NCI-H2227 treated with DMSO at 0.1 percent for 48 hours (cell line): Measurements from ENCODE around the gene HYCC2.
"Not testable (repeated sequence)": the region's sequence is repeated elsewhere in the genome, so short reads cannot be mapped to it uniquely, and the experiment has no call there.

Experiments
- DNase-seq: peaks from one replicate; lab custom pipeline; 2025; lab: John Stamatoyannopoulos, UW

Gene HYCC2

DNA sequence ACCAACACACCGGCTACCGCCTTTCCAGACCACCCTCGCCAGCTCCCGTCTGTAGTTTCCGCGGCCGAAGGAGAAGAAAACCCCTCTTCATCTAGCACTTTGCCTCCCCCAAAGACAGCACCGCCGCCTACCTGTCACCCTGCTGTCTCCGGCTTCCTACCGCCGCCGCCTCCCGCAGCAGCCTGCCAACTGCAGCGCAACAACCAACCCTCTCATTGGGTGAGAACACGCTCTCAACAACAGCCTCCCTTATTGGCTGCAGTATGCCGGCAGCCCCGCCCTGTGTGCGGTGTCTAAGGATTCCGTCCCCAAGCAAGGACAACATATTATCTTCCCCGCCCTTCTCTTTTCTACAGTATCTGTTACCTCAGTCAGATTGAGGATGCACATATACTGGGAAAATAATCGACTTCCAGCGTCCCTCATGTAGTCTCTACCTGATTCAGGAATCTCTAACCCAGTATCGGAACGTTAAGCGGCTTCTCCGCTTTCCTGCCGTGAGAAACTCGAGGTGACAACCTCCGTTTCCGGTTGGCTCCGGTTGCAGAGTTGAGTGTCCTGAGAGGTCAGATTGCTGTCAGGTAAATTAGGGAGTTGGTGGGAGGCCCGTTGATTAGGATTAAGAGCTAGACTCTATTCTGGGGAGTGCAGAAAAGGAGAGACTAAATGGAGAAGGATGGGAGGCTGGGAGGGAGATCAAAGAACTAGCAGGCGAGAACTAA is at the start of gene HYCC2, which contains the start of gene NDUFB3:
TSS of gene HYCC2 (minus strand) at position 193 of the 722 bp plus-strand sequence. CDS start 47,662 bp downstream, outside the sequence.
TSS of gene NDUFB3 (plus strand) at position 523 of the 722 bp plus-strand sequence. CDS start 6,882 bp downstream, outside the sequence.
- DNase-seq = peak; percentile 98

DNA sequence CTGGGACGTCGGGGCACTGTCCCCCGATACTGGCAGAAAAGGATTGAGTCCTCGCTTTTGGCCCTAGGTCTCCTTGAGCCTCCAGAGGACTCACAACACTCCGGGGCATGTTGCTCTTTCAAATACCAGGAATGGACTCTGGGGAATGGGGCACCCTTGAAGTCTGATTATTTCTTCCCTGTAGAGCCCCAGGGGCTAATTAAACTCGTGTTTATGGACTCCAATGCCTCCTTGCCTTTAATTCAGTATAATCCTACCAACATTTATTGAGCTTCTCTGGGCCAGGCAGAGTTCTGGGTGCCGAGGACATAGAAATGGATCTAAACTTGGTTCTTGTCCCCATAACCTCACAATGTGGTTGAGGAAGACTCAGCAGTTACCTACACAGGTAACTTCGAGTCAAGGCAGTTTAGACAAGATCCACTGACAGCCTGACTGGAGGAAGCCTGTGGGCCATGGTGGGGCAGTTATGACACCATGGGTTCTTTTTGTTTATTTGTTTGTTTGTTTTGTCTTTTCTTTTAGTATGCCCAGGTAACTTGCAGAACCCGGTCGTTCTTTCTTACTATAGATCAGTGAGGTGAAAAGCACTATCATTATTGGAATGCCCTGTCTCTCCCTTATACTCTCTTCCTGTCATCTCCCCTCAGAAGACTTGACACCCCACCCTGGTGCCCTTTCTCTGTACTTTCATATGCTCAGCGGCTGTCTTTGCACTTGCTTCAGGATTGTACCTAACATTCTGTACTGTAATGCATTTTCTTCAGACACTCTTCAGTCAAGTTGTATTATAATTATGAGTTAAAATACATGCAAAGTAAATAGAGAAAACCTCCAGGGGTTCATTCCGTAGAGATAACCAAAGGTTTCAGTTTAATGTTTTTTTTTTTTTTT is 47.7 kb upstream of the HYCC2 start:
- DNase-seq = no peak

GRCh38 chr2:201118121-201118960 is 46.9 kb upstream of the HYCC2 start:
- DNase-seq = peak; percentile 64

- not testable (repeated sequence) for DNase-seq
Measured at GRCh38 chr2:201117735-201118094, 46.2 kb upstream of the HYCC2 start.

- DNase-seq = peak; percentile 76
Measured at GRCh38 chr2:201116959-201117734, 45.7 kb upstream of the HYCC2 start.

- DNase-seq = peak; percentile 77
Measured at GRCh38 chr2:201116115-201116958, 44.9 kb upstream of the HYCC2 start, which contains the start of gene CFLAR. Gene CFLAR (plus strand): TSS chr2:201116164. CDS start chr2:201129866, 13,702 bp downstream.

GRCh38 chr2:201114846-201115245 is 43.4 kb upstream of the HYCC2 start:
- DNase-seq = no peak

DNA sequence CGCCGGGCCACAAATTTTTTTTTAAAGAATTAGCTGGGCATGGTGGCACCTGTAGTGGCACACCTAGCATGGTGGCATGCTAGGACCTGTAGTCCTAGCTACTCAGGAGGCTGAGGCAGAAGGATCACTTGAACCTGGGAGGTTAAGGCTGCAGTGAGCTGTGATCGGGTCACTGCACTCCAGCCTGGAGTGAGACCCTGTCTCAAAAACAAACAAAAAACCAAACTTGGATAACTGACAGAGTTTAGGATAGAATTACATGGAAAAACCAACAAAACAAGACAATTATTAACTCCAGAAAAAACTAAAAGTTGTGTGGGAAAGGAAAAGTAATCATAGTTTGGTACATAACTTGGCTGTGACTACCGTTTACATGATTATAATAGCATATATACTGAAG is 42.9 kb upstream of the HYCC2 start:
- no peak for DNase-seq

GRCh38 chr2:201111096-201111495 is 39.6 kb upstream of the HYCC2 start:
- no peak for DNase-seq

DNA sequence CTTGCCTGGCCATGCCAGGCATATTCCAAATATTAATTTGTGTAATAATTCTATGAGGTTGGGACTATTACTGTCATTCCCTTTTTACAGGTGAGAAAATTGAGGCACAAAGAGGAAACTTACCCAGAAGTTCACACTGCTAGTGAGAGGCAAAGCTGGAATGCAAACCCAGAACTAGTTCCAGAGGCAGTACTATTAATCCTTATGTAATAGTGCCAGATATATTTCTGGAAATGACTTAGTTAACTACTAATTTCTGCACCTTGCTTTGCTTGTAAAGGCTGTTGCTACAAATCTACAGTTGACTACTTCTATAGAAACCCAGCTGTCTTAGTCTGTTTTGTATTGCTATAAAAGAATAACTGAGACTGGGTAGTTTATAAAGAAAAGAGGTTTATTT is 39.1 kb upstream of the HYCC2 start:
- no peak for DNase-seq

GRCh38 chr2:201109186-201109585 is 37.7 kb upstream of the HYCC2 start:
- no peak for DNase-seq

DNA sequence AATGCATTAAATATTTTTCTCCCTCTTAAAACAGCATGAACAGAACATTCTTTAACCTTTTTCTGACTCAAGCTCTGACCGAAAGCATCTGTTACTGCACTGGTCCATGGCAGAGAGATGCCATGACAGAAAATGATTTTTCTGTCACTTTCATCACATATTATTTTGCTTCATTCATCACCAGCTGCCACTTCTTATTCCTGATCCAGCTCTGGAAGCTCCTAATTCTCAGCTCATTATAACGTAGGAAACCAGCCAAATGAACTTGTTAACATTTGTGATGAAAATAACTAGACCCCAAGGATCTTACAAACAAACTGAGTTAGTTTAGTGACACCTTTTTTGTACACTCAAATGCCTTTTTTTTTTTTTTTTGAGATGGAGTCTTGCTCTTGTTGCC is 36.9 kb upstream of the HYCC2 start:
- no peak for DNase-seq

DNA sequence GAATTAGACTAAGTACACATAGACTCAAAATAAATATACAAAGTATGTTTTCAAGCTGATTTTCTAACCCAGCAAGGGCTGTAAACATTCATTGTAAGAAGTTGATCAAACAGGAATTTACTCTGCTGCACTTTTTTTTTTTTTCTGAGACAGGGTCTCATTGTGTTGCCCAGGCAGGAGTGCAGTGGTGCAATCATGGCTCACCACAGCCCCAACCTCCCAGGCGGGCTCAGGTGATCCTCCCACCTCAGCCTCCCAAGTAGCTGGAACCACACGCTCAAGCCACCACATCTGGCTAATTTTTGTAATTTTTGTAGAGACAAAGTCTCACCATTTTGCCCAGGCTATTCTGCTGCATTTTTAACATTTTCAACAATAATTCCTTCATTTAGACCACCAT is 36.2 kb upstream of the HYCC2 start:
- DNase-seq = no peak

DNA sequence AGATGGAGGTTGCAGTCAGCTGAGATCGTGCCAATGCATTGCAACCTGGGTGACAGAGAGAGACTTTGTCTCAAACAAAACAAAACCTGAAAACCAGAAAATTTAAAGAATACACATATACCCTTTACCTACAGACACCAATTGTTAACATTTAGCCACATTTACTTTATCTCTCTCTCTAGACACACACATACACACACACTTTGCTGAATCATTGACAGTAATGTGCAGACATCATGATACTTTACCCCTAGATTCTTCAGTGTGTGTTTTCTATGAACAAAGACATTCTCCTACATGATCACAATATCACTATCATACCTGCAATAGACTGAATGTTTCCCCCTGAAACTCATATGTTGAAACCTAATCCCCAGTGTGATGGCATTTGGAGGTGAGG is 34.3 kb upstream of the HYCC2 start:
- no peak for DNase-seq

DNA sequence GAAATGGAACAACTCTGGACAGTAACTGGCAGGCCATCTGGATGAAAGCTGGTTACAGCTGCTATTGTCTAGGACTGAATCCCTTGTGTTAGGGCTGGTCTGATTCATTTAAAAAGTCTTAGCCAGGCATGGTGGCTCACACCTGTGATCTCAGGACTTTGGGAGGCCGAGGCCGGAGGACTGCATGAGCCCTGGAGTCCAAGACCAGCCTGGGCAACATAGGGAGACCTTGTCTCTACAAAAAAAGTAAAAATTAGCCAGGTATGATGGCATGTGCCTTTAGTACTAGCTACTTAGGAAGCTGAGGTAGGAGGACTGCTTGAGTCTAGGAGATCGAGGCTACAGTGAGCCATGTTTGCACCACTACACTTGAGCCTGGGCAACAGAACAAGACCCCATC is 29.0 kb upstream of the HYCC2 start:
- no peak for DNase-seq

GRCh38 chr2:201093573-201093972 is 22.1 kb upstream of the HYCC2 start:
- no peak for DNase-seq

- no peak for DNase-seq
Measured at GRCh38 chr2:201090574-201090973, 19.1 kb upstream of the HYCC2 start.

DNA sequence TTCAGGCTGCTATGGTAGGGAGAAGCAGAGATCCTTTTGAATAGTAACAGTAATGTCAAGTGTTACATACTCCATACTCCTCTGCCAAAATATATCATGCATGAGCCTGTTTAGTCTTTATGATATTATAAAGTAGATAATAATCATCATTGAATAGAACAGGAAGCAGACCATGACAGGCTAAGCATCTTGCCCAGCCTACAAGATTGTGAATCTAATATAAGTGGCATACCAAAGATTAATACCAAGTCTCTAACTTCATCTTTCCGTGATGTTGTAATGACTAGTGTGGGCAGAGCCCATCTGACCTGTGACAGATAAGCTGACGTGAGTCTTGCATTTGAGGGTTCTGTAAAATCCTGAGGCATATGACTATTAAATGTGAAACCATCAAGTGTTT is 13.4 kb upstream of the HYCC2 start:
- no peak for DNase-seq

DNA sequence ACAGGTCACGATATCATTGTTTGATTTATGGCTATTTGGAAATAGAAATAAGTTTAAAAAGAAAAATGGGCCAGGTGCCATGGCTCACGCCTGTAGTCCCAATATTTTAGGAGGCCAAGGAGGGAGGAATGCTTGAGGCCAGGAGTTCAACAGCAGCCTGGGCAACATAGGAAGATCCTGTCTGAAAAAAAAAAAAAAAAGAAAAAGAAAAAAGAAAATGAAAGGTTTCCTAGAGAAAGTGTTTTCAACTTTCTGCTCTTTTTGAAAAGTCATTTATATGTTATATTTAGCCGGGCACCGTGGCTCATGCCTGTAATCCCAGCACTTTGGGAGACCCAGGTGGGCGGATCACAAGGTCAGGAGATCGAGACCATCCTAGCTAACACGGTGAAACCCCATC is 3.5 kb upstream of the HYCC2 start:
- DNase-seq = no peak

DNA sequence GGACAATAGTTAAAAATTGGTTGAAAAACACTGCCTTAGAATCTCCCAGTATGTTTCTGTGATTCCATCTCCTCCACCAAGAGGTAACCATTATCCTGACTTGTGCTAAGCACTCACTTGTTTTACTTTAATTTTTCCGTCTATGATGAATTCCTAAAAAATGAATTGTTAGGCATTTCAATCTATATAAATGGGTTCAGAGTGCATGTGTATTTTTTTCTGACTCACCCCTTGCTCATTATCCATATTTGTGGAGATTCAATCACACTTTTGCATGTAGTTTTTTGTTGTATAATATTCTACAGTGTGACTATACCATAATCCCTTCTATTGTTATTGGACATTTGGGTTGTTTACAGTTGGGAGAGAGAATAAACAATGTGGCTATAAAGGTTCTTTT is 1.6 kb upstream of the HYCC2 start:
- DNase-seq = no peak

GRCh38 chr2:201072201-201072530 is 695 bp upstream of the HYCC2 start:
- DNase-seq = peak; percentile 85
